ENCODE results near the gene RNF167.

DNA sequence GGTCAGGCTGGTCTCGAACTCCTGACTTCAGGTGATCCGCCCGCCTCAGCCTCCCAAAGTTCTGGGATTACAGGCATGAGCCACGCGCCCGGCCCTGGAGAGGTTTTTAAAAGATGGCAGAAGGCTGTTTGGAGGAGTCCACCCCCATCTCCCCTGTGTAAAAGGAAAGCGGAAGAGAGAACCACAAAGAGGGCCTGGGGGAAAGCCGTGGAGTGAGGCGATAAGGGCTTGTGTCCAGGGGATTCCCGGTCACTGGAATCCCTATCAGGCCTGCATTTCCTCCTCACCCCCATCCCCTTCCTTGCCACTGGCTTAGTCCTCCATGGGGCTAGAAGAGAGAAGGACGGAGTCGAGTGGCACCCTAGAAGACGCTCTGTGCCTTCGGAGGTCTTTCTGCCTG lies 8.1 kb upstream of the RNF167 start, which contains the start of gene GP1BA:
- TF ChIP-seq, protein P1, sequence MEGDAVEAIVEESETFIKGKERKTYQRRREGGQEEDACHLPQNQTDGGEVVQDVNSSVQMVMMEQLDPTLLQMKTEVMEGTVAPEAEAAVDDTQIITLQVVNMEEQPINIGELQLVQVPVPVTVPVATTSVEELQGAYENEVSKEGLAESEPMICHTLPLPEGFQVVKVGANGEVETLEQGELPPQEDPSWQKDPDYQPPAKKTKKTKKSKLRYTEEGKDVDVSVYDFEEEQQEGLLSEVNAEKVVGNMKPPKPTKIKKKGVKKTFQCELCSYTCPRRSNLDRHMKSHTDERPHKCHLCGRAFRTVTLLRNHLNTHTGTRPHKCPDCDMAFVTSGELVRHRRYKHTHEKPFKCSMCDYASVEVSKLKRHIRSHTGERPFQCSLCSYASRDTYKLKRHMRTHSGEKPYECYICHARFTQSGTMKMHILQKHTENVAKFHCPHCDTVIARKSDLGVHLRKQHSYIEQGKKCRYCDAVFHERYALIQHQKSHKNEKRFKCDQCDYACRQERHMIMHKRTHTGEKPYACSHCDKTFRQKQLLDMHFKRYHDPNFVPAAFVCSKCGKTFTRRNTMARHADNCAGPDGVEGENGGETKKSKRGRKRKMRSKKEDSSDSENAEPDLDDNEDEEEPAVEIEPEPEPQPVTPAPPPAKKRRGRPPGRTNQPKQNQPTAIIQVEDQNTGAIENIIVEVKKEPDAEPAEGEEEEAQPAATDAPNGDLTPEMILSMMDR (conservative IDR thresholded peaks at IDR 0.05; ENCODE audit: low read depth, low read length), result no peak
- TF ChIP-seq RFX5 (IDR thresholded peaks at IDR 0.05; ENCODE audit: low read depth, low read length) (no peak), BHLHE40 (IDR thresholded peaks at IDR 0.05; ENCODE audit: low read depth, low read length) (no peak), POLR2A (IDR thresholded peaks at IDR 0.05; ENCODE audit: low read depth, low read length) (no peak)
- TF ChIP-seq, protein P2, sequence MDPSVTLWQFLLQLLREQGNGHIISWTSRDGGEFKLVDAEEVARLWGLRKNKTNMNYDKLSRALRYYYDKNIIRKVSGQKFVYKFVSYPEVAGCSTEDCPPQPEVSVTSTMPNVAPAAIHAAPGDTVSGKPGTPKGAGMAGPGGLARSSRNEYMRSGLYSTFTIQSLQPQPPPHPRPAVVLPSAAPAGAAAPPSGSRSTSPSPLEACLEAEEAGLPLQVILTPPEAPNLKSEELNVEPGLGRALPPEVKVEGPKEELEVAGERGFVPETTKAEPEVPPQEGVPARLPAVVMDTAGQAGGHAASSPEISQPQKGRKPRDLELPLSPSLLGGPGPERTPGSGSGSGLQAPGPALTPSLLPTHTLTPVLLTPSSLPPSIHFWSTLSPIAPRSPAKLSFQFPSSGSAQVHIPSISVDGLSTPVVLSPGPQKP (IDR thresholded peaks at IDR 0.05; ENCODE audit: borderline replicate concordance, low read depth, low read length), result no peak
